Measurements from ENCODE around the gene SERPINA12.

DNA sequence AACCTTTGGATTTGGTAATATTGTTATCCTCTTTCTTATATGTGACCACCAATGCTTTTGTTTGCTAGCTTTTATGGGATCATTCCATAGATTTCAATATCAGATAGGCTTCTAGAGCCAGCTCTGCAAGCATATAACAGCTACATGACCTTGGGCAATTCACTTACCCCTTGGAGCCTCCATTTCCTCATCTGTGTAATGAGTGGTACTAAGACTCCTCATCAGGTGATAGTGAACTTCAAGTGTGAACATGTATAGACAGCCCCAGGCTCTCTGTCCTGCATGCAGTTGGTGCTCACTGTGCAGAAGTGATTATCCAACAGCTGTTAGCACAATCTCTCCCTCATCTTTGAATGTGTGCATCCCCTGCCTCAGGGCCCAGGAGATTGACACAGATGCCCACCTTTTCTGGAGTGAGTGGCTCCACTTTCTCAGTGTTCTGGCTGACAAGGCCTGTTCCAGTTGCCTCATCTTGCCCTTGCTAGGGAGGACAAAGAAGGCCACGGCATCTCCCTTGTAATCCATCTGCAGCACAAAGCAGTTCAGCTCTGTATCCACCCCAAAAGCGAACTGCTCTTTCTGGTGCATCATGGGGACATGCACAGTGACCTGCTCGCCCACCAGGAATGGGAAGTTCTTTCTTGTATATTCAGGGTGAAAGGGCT is 42.4 kb downstream of the SERPINA12 start:
- TF ChIP-seq CTCF (optimal IDR thresholded peaks at IDR 0.05 in 1 of 3, IDR thresholded peaks at IDR 0.05 in 1 of 3, conservative IDR thresholded peaks at IDR 0.05 in 1 of 3; ENCODE audit: extremely low read depth in 1 of 3, insufficient read depth in 2 of 3, low read length in 3 of 3) = no peak
- TF ChIP-seq EZH2 (IDR thresholded peaks at IDR 0.05; ENCODE audit: low read length) = no peak

Measured in keratinocyte (primary cell).